NK-92 (cell line): ENCODE data around the gene PKNOX1.
"Not testable (repeated sequence)": the region's sequence is repeated elsewhere in the genome, so short reads cannot be mapped to it uniquely, and the experiment has no call there.

Source experiments
- DNase-seq: peaks from one replicate; lab custom pipeline; 2025; ENCODE audit not compliant: unreplicated experiment; lab: John Stamatoyannopoulos, UW

Gene PKNOX1

DNA sequence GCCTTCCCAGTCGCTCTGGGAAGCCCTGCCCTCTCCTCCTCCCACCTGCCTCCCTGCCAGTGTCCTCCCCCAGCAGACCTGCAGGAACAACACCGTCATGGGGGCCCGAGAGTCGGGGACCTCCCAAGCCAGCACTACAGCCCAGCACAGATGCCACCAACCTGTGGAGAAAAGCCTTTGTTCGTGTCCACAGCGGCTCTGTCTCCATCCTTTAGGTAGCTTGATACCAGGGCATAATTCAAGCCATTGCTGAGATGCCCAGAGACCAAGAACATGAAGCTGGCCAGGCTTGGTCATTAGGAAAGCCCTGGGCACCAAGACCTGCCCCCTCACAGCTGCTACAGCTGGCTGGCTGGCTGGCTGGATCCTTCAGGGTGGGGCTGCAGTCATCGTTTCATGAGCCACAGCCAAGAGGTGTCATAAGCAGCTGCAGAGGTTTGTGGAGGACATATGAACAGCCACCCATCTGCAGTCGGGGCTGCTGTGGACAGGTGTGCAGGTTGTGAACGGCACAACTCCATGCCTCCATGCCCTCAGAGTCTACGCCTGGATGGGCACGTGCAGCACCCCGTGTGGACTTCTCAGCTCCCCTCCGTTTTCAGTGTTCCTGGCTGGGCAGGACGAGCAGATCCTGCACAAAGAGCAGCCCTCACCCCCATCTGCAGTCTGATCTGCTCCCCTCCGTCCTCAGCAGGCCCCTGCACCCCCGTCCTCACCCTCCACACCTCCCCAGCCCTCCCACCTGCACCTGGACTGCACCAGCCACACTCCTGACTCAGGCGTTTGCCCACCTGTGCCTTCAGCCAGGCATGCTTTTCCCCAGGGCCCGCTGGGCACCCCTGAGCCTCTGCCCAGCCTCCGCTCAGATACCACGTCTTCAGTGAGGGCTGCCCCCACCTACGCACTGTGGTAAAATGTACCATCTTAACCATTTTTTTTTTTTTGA is 71.8 kb downstream of the PKNOX1 start:
- DNase-seq, result not testable (repeated sequence)

DNA sequence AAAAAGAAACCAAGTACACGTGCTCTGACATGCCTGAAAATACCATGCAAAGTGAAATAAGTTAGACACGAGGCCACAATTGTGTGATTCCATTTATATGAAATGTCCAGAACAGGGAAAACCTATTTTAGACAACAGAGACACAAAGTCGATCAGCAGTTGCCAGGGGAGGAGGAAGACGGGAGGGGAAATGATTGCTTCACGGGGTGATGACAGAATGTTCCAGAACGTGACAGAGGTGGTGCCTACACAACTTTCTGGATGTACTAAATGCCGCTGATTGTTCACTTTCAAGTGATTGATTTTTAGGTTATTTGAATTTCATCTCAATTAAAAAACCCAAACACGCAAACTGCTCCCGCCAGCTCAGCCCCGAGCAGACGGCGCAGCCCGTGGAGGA is 78.8 kb downstream of the PKNOX1 start:
- DNase-seq, result not testable (repeated sequence)

DNA sequence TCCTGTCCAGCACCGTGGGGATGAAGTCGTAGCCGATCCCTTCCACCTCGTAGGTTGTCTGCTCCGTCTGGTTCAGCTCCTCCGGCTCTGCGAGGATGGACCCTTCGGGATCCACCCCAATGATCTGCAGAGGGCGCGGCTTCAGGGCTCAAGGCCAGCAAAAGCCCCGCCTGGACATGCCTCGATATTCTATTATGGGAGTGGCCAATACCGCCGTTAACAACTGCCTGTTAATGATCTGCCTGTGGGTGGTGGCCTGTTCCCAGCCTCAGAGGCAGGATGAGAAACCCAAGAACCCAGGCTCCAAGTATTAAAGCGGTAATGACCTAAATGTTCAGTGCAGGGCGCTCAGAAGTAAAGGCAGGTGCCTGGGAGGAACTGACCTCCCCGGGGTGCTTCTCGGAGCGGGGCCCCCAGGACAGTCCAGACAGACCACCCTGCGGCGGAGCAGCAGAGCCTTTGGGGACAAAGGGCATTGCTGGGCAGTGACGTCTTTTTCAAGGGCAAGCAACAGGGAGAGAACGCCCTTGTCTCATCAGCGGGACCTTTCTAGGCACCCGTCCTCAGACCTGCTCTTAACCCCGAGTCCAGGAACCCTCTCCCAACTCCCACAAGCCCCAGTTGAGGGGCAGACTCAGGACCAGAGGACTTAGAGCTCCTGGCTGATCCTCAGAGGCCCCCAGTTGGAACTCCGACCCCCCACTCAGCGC is 88.7 kb downstream of the PKNOX1 start:
- not testable (repeated sequence) for DNase-seq

- DNase-seq, result not testable (repeated sequence)
Observed at GRCh38 chr21:43064265-43064917, 90.0 kb downstream of the PKNOX1 start.

DNA sequence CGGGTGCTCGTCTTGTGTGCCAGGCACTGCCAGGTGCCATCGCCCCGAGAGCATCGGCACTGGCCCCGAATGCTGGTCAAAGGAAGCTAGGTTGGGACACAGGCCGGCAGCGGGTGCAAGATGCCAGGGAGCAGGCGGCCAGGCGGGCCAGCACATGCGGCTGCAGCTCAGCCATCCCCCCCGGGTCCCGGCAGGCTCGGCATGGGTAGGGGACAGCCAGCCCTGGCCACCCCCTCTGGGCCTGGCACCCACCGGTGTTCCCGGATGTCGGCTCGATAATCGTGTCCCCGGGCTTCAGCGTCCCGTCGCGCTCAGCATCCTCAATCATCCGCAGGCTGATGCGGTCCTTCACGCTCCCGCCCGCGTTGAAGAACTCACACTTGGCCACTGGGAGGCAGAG is 91.6 kb downstream of the PKNOX1 start:
- DNase-seq, result not testable (repeated sequence)

DNA sequence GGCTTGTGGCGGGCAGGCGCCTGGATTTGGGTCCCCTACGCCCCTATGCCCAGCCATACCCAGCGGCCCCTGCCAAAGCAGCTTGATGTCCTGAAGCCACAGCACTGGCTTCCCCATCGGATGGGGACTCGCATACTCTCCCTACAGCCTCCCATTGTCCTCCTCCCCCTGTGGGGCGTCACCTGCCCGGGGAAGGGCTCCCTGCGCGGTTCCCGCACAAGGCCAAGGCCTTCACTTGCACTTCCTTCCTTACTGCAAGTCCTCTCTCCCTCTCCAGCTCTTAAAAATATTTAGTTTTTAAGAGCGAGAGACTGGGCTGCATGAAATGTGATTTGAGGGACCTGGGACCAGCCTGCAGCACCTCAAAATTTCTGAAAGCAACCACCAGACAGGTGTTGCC is 92.3 kb downstream of the PKNOX1 start:
- DNase-seq, result not testable (repeated sequence)

DNA sequence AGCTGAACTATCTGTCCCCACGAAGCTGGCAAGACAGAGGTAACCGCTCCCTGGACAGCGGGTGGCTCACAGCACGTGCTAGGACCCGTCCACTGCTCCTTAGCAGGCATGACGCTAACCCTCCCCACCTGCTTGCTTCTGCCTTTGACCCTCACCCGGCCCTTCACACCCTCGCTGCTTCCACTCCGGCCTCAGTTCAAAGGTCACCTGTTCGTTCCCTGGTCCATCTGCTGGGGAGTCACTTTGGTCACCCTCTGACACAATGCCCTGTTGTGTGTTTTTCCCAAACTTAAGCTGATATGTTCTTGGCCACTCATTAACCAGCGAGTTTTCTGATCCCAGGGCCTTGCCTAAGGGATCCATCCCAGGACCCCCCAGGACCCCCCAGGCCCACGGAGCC is 93.7 kb downstream of the PKNOX1 start:
- not testable (repeated sequence) for DNase-seq

DNA sequence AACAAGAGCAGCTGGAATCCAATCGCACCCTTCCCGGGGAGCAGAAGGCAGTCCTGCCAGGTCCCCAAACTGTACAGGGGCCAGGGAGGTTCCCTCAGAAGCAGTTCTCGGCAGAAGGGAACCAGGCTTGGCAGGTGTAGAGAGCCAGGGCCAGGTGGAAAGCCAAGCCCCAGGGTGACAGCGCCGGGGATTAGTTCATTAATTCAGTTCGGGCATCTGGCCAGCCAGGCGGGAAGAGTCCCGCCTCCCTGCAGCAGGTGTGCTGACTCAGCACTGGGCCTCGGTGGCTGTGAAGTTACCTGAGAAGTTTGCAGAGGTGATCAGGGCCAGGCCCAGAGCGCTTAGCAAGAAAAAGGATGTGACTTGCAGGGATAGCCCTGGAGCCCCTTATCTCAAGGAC is 95.3 kb downstream of the PKNOX1 start:
- DNase-seq, result not testable (repeated sequence)

GRCh38 chr21:43072742-43073141 is 98.4 kb downstream of the PKNOX1 start:
- not testable (repeated sequence) for DNase-seq

- not testable (repeated sequence) for DNase-seq
Observed at GRCh38 chr21:43074401-43075169, 100.2 kb downstream of the PKNOX1 start.

DNA sequence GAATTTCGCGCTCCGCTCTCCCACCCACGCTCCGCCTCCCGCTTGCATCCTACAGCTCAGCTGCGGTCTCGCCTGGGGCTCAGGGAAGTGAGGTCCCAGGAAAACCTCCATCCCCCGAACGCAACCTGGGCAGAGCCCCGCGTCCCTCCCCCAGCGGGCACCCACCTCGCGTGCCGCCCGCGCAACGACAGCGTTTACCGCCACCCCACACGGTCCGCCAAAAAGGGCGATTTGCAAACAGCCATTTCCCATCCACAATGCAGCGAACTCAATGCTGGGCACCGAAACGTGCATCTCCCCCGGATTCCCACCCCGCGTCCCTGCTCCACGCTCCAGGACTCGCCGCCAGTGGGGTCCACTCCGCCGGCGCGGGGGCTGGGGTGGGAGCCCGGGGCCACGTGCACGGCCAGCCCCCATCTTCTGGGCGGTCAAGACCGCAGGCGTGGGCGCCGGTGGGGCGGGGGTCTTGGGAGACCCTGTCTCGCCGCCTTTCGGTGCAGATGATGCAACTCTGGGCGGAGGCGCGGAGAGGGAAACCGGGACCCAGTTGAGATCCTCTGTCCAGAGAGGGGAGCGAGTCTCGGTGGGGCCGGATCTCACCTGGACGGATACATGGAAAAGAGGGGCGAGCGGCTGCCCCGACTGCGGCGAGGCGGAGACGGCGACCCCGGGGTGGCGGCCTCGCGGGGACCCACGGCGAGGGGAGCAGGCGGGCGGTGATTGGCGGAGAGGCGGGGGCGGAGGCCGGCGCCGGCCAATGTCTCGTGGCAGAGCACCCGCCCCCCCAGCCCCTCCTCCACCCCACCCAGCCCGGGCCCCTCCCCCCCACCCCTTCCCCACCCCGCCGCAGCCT is 101.0 kb downstream of the PKNOX1 start, which contains the start of gene CBS:
CBS (minus strand) TSS at position 666 of the 853 bp plus-strand sequence. CDS start 3,642 bp downstream, outside the sequence.
- not testable (repeated sequence) for DNase-seq

GRCh38 chr21:43076023-43076637 is 101.8 kb downstream of the PKNOX1 start:
- not testable (repeated sequence) for DNase-seq

GRCh38 chr21:43076643-43077042 is 102.3 kb downstream of the PKNOX1 start:
- not testable (repeated sequence) for DNase-seq

DNA sequence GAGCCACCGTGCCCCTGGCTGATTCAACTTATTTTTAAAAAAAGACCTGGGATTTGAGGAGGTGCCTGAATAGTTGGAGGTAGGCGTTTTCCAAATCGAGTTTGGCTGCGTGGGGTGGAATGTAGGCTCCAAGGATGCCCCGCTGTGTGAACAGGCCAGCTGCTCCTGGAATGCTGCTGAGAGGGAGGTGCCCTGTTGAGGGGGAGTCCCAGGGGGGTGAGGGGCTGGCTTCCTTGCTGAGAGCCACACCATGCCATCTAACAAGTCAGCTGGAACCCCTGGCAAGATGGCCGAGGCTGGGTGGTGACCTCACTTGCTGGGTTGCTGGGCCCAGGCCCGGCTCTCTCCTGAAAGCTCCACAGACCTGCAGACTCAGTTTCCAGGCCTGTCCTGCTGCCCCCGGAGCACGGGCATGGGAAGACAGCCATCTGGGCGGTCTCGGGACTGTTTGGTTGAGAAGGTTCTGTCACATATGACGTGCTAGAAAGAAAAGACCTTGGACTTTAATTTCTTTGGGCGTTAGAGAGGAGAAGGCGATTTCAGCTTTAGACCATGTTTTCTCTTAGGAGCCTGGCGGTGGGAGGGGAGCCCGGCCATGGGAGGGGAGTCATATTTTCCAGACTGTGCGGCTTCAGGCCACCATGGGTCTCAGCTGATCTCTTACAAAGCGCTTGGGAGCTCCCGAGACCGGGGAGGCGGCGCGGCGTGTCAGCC is 108.4 kb downstream of the PKNOX1 start:
- not testable (repeated sequence) for DNase-seq
